PC-9 (cell line): Measurements from ENCODE around the gene SMAD5.

Experiments used
- CTCF ChIP-seq: fragments of 200-600 bp; sonication (generic); conservative IDR thresholded peaks from 2 replicates; pipeline ENCODE4 v1.6.1; 2017; ENCODE audit warnings: mixed run types, antibody characterized with exemption, mild to moderate bottlenecking, moderate library complexity
- EZH2 ChIP-seq: fragments of 200-600 bp; sonication (generic); IDR thresholded peaks from 2 replicates; pipeline ENCODE4 v1.8.0; 2017; ENCODE audit warnings: antibody characterized with exemption, low read depth

- no peak for TF ChIP-seq CTCF
- TF ChIP-seq EZH2: no peak
These were observed 78.8 kb downstream of the SMAD5 start for GRCh38 chr5:136211282-136212040.
